GM08714 (cell line): ENCODE results near the gene FIBP.

Experiments used
- H3K4me3 ChIP-seq: fragments of 200-500 bp; sonication (Bioruptor generic); 2 replicates; pipeline ENCODE4 v1.5.1; 2014; ENCODE audit warnings: mild to moderate bottlenecking, low read length, inconsistent platforms
- ZNF274 ChIP-seq: IDR thresholded peaks from 2 replicates; pipeline ENCODE4 v1.6.1; 2012; ENCODE audit warnings: mild to moderate bottlenecking, low read depth, low read length

Gene FIBP

GRCh38 chr11:65918211-65919140 lies 30.2 kb upstream of the FIBP start, which contains the start of gene C11orf68:
Gene C11orf68, minus strand, starts transcription at chr11:65919062. Its CDS starts 31 bp downstream, at chr11:65919031.
- TF ChIP-seq ZNF274: no peak
- peak within 1 kb of the TSS; percentile 87 for H3K4me3 ChIP-seq

GRCh38 chr11:65917434-65918210 lies 29.4 kb upstream of the FIBP start:
- H3K4me3 ChIP-seq: peak overlapping the region; percentile 83
- TF ChIP-seq ZNF274: no peak

DNA sequence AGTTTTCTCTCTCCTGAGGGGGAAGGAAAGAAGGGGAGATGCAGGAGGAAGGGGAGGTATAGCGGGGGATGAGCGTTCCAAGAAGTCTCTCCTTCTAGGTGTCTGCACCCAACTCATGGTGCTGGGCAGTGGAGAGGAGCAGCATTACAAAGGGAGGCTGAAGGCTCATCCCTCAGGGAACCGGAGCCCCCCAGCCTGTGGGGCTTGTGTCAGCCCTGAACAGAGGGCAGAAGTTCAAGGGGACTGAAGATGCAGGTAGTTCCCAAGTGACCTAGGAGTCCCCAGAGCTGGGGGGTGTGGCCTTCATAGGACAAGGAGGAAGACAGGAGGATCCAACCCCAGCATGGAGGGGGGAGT lies 28.8 kb upstream of the FIBP start:
- no peak overlapping the region for H3K4me3 ChIP-seq
- no peak for TF ChIP-seq ZNF274

GRCh38 chr11:65916391-65916790 lies 28.1 kb upstream of the FIBP start:
- no peak for TF ChIP-seq ZNF274
- H3K4me3 ChIP-seq: no peak overlapping the region

GRCh38 chr11:65915821-65916251 lies 27.6 kb upstream of the FIBP start:
- TF ChIP-seq ZNF274: no peak
- no peak overlapping the region for H3K4me3 ChIP-seq

- no peak for TF ChIP-seq ZNF274
- no peak overlapping the region for H3K4me3 ChIP-seq
Observed at GRCh38 chr11:65915101-65915820, 27.0 kb upstream of the FIBP start.

- no peak for TF ChIP-seq ZNF274
- no peak overlapping the region for H3K4me3 ChIP-seq
Observed at GRCh38 chr11:65912845-65913244, 24.6 kb upstream of the FIBP start.

DNA sequence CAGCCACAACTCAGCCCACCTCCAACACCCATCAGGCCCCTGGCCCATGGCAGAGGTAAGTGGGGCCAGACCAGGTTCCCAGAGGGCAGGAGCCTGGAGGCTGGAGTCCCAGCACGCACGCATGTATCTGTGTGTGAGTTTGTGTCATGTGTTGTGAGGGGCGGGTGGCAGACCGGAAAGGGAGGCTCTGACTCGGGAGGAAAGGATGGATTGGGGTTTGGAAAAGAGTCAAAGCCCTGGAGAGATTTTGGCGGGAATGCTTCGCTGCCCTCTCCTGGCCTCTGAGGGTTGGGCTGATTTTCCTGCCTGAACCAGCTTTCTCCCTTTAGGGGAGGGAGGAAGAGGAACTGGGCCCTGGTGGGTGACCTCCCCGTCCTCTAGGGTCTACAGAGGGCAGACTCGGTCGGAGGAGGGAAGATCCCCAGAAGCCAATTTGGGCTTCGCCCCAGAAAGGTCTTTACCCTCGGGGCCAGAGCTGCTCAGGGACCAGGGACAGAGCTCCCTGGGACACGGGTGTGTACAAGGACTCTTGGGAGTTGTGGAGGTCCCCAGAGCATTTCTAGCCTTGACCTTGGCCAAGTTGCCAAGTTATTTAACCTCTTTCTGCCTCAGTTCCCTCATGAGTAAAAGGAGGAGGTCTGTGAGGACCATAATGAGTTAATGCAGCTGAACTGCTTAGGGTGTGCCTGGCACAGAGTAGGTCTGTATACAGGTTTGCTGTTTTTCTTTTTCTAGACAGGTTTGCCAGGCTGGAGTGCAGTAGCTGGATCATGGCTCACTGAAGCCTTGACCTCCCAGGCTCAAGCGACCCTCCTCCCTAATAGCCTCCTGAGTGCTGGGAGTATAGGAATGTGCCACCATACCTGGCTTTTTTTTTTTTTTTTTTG lies 23.7 kb upstream of the FIBP start:
- no peak overlapping the region for H3K4me3 ChIP-seq
- TF ChIP-seq ZNF274: no peak

- no peak for TF ChIP-seq ZNF274
- no peak overlapping the region for H3K4me3 ChIP-seq
Observed at GRCh38 chr11:65907878-65908277, 19.6 kb upstream of the FIBP start.

GRCh38 chr11:65906602-65907001 lies 18.3 kb upstream of the FIBP start:
- H3K4me3 ChIP-seq: no peak overlapping the region
- no peak for TF ChIP-seq ZNF274

GRCh38 chr11:65903715-65904114 lies 15.4 kb upstream of the FIBP start:
- H3K4me3 ChIP-seq: no peak overlapping the region
- no peak for TF ChIP-seq ZNF274

DNA sequence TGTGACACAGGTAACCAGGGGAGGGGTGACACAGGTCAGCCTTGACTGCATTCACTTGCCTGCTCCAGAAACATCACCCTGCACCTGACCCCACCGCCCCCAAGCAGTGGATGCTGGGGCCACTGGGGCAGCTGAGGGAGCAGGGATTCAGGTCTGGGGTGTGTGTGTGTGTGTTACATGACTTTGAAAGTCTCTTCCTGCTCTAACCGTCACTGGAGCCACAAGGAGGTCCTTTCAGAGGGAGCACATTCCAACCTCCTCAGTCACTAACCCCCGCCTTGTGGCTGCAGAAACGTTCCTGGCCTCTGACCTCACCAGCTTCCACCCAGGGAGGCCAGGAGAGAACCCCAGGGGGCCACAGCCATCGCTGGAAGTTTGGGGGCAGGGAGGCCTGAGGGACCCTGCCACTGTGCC lies 14.8 kb upstream of the FIBP start:
- H3K4me3 ChIP-seq: no peak overlapping the region
- TF ChIP-seq ZNF274: no peak

GRCh38 chr11:65900899-65901180 lies 12.6 kb upstream of the FIBP start:
- H3K4me3 ChIP-seq: no peak overlapping the region
- TF ChIP-seq ZNF274: no peak

DNA sequence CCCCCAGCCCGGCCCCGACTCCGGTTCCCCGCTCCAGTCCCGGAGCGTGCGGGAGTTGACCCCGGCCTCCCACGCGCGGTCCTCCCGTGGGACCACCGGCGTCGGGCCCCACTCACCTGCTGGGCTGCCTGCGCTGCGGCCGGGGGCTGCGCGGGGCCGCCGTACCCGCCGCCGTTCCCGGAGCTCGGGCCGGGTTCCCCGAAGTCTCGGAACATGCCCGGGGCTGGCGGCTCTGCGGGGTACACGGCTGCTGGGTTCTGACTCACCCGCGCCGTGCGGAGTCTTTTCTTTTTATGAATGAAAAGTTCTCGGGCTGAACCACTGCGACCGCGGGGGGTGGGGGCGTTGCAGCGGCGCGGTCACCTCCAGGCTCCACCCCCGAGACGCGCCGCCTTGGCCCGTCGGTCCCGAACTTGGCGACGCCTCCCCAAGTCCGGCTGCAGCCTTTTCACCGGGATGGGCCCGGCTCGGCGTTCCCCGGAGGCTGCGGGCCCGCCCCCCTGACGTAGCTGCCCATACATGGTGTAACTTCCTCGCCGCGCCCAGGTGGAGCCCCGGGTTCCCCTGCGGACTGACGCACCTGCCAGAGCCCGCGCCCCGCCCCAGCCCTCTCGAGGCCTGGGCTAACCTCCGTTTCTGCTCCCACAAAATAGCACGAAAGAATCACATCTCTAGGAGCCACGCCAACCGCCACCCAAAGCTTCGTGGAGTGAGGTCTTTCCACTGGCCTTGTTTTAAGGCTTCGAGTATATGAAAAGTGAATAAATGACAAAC lies 12.0 kb upstream of the FIBP start, which contains the start of gene FOSL1:
TSS of gene FOSL1 (minus strand) at position 264 of the 774 bp plus-strand sequence. CDS start at position 215, 49 bp downstream.
- no peak for TF ChIP-seq ZNF274
- H3K4me3 ChIP-seq: peak within 1 kb of the TSS; percentile 85
